Activated T-helper 9 cell treated with anti-CD3 and anti-CD28 coated beads, Interleukin-2, amount 50 U/mL, for 16 hours (primary cell): ENCODE measurements around the gene ATAT1.

ENCODE experiments used
- DNase-seq: peaks from one replicate; pipeline ENCODE4 v3.0.0-alpha.2; 2020; ENCODE audit warnings: low read depth

Gene ATAT1

GRCh38 chr6:30613251-30614043 lies 13.2 kb upstream of the ATAT1 start:
- DNase-seq = no peak

DNA sequence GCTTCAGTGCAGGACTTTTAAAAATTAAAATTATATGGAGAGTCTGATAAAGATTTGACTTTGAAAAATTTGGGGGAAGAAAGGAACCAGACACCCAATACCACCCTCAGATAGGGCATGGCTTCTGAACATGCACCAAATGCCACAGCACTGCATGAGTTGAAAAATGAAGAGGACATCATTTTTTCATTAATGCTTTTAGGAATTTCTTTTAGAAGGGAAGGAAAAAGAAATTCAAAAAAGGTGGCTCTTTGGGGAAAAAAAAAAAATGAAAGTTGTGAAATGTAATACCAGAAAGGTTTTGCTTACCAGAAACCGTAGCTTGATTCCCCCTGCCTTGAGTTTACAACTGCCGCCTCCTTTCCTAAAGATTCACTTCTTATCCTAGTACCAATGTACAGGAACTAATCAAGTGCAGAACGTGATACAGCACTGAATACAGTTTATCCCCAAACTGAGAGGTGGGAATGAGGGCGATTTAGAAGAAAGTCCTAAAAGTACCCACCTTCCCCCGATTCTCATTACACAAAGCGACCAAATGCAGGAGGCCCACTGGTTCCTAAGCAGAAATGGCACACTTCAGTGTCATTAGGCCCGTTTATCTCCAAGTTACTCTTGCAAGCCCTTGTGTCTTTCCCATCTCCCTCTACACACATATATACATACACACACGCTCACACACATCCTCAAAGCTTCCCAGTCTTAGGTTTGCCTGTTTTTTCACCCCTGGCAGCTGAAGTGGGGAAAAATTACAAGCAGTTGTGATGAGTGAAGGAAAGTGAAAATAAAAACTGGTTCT lies 12.4 kb upstream of the ATAT1 start:
- no peak for DNase-seq

- peak; percentile 67 for DNase-seq
Observed at GRCh38 chr6:30614843-30615218, 11.8 kb upstream of the ATAT1 start.

DNA sequence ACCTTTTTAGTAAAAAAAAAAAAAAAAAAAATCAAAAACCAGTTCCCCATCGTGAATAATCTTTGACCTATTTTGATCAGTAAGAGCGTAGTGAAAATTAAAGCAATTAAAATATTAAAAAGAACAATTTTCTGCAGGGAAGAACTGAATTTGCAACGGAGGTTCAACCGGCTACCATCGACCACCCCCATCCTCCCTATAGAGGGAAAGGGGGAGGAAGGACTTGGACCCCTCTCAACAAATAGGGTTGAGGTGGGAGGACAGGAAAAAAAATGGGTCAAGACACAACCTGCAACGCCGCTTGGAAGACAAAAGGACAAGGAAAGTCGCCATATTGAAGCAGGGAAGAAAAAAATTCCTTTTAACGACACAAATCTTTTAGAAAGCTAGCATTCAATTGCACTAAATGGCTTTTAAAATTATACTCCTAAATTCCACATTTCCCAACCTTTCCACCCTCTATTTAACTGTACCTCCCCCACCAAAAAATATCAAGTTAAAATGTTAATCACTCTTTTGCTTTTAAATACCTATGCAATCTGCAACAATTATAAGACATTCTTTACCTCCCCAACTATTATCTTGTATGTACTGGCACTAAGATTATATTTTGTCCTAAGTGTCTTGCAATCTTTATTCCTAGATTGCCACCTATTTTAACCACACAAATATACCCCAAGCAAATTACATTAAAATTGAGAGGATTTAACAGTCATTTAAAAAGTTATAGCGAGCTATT lies 11.3 kb upstream of the ATAT1 start:
- DNase-seq = no peak

GRCh38 chr6:30615958-30616810 lies 10.5 kb upstream of the ATAT1 start:
- DNase-seq = no peak

DNA sequence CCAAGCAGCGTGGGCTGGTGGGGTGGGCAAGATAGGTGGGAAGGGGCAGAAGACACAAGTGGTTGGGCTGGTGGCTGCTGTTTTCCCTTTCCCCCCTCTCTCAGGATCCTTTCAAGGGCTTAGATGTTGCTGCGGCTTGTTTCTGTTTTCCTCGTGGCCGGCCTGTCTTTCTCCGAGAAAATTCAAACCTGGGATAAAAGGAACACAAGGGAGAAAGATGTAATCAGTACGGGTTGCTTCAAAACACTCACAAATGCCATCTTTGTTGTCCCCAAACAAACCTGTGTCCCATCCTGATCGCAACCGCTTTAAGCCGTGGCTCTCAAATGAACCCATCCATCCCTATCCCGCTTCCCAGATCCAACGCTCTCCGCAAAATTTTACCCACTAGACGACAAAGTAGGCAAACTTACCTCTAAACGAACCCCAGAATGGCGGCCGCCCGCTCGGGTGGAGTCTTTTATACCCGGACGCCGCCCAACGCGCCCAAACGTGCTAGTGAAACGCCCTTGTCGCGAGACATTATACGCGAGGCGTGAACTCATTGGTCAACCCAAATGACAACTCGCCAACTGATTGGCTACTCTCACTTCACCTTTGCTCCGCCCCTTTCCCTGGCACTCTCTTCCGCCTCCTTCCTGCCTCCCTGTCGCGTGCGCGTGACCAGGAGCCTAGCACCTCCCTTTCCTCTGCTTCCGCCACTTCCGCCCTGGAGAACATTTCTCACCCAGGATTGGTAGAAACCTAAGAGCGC lies 9.7 kb upstream of the ATAT1 start, which contains the start of gene PPP1R10:
PPP1R10 (minus strand) TSS at position 433 of the 754 bp plus-strand sequence. CDS start 7,299 bp downstream, outside the sequence.
- DNase-seq = peak; percentile 95

DNA sequence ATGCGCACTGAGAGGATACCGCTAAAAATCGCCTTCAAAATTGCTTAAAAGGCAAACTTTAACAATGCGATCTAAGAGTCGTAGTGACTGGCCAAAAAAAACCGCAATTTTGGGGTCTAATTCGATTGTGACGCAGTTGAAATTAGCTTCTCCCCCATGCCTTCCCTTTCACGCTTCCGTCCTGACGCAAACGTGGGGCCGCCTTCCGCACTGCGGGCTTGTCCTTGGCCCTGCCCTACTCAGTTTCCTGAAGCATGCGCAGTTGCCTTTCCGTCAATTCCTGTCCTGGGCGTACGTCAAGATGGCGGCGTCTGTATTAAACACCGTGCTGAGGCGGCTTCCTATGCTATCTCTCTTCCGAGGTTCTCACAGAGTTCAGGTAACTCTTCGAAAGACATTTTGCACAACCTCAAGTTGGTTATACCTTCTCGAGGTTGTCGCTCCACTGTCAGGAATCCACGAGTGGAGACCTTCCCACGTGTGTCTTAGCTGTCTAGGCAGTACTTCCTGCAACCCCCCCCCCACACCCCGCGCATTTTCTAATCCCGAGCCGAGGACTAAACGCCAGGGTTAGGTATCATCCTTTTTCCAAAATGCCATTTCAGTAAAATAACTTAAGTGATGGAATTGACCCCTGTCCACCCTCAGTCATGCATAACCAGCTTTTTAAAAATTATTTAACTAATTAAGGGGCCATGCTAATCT lies 9.0 kb upstream of the ATAT1 start, which contains the start of gene MRPS18B:
MRPS18B (plus strand) TSS at position 276 of the 705 bp plus-strand sequence; CDS start at position 302, 26 bp downstream.
- peak; percentile 95 for DNase-seq

GRCh38 chr6:30618270-30618797 lies 8.3 kb upstream of the ATAT1 start:
- DNase-seq = no peak

DNA sequence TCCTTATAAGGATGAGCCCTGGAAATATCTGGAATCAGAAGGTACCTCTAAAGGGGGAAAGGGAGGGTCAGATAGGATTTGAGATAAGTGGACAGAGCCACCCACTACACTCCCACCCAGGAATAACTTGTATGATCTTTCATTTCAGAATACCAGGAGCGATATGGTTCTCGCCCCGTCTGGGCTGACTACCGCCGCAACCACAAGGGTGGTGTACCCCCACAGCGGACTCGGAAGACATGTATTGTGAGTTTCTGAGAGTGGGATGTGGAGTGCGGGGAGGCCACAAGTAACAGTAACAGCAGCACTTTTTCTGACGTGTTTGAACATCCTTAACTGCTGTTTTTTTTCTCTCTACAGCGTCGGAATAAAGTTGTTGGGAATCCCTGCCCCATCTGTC lies 7.1 kb upstream of the ATAT1 start:
- DNase-seq = no peak

DNA sequence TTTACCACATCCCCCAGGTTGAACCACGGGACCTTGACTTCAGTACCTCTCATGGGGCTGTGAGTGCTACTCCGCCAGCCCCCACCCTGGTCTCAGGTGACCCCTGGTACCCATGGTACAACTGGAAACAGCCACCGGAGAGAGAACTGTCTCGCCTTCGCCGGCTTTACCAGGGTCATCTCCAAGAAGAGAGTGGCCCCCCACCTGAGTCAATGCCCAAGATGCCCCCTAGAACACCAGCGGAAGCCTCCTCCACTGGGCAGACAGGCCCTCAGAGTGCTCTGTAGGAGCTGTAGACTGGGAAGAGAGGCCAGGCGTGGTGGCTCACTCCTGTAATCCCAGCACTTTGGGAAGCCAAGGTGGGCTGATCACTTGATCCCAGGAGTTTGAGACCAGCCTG lies 1.2 kb upstream of the ATAT1 start:
- no peak for DNase-seq

DNA sequence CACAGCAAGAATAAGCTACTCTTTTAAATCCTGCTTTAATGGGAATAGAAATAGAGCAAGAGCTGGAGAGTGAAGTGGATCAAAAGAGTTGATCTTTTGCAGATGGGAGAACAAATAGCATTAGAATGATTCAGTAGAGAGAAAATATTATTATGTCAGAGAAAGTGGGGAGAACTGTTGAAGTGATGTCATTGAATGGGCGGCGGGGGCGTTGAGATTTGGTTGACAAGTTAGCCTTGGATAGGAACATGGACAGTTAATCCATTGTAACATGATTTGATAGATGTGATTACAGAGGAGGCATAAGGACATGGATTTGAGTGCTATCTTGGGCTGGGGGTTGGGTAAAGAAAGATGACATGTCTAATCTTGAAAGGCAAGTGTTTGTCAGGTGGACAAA lies 9.2 kb downstream of the ATAT1 start:
- no peak for DNase-seq

- DNase-seq = no peak
Observed at GRCh38 chr6:30640481-30640880, 13.8 kb downstream of the ATAT1 start.

DNA sequence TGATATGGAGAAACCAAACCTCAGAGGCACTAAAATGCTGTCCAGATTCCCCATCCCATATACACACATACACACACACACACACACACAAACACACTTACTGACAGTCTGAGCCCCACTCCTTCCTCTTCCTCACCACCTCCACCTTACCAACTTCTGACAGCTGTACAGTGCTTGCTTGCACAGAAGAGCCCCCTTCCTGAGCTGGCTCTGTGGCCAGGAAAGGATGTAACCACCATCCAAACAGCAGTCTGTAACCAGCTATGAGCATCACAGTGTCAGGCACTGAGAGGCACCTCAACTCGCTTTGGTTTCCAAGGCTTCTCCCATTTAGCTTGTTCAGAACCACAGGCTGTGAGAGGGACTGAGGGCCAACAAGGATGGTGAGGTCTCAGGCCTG lies 14.4 kb downstream of the ATAT1 start:
- no peak for DNase-seq

DNA sequence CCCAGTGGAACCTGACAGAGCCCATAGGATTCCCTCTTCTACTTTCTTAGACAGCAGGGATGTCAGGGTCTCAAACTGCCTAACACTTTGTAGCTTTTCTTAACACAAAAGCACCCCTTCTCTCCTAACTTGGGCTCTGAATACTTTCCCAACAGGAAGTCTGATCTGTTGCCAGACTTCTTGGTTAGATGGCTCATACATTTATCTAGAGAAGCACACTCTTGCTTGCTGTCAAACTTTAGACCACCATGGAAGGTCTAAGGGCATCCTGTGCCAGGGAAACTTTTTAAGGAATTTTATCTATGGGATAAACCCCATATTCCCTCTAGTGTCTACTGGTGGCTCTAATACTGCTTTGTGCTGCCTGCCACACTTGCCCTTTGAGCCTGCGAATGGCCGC lies 17.0 kb downstream of the ATAT1 start:
- DNase-seq = no peak

DNA sequence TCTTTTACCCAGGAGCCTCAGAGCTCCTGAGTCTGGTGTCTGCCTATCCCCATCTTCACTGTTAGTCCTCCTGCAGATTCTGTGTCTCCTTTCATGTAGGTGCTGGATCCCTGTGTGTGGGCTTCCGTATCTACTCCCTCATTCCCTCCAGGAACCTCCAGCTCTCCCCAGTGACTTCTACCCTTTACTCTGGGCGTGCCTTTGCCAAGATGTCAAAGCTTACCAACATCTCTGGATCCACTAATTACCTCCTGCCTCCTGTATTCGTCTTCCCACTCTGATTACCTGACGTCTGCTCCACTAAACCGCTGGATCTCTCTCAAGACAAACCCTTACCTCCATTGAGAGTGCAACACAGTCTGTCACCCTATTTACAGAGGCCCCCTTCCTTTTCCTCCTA lies 18.1 kb downstream of the ATAT1 start:
- DNase-seq = no peak

- no peak for DNase-seq
Observed at GRCh38 chr6:30645989-30646388, 19.3 kb downstream of the ATAT1 start.

GRCh38 chr6:30646450-30647241 lies 20.0 kb downstream of the ATAT1 start, which contains the start of gene C6orf136:
C6orf136 (plus strand) TSS chr6:30647133; CDS start chr6:30647232, 99 bp downstream.
- DNase-seq = peak; percentile 91

DNA sequence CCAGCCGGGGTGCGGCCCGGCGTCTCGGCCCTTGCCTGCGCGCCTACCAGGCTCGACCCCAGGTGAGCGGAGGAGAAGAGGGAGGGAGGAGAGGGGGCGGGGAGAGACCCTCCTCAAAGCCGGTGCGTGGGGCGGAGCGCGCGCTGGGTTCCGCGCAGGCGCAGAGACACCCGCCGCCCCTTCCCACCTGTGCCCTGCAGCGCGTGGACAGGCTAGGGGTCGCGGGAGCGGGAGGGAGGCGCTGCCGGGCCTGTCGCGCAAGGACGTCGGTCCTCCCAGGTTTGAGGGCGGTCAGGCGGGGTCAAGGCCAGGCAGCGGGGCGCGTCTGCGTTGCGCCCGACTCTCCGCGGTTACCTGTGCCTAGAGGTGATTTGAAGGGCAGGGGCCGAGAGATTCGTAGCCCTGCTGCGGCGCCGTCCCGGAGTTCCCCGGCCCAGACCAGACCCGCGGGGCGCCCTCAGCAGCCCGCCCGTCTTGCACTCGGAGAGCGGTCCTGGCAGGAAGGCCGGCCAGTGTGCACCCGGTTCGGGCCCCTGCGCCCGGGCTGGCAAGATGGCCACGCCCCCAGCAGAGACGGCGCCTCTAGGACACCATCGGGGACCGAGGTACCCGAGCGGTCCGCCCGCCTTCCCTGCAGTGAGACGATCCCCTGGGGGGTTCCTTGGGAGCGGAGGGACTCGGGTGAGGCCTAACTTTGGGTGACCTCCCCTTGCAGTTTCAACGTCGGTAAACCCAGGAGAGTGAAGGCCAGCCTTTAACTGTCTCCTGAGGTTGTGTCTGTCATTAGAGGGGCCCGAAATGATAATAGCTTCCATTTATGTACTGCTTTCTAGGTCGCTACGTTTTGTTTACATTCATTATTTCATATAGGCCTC lies 20.8 kb downstream of the ATAT1 start:
- peak; percentile 63 for DNase-seq
